ENCODE data around the gene NCS1. TPM values are rescaled to one million over a fixed set of nuclear protein-coding genes. Genes with fewer than 3 reads are reported as not detected.

Gene NCS1
- total and polyA plus RNA-seq, 2 donors = 5.4 to 6.9 TPM

DNA sequence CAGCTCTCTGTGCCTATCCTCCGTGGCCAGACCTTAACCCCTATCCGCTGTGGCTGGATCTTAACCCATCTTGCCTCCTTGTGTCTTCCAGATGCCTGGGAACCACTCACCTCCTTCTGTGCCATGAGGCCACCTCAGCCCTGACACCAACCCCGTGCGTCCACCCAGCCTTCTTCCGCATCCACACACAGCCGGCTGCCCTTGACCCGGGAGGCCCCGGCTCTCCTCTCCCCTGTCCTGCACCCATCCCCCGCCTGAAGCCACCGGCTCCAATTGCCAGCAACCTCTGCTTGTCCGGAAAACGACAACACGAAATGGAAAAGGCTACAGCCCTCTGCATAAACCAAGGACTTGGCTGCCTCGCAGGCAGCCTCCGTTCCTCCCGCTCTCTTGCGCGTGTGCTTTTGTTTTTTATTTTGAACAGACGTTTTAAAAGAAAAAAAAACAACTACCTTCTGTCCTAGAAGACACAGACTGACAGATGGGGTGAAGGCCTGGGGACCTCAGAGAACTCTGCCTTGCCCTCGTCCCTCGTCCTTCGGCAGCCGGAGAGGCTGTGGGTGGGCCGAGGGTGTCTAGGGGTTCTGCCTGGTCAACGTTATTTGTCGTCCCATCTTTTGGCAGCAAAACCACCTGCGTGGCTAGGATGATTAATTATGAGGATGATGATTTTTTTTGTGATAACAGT lies 60.8 kb downstream of the NCS1 start:
- H3K4me1 ChIP-seq (ENCODE audit: control insufficient read depth in 2 of 2, insufficient read depth in 2 of 2, low read length in 2 of 2) = peaks cover 0 to 24% of the 10 kb centered on the region in 2 donors
- H3K27ac ChIP-seq (ENCODE audit: low read depth in 1 of 2, low read length in 1 of 2) = no peak overlapping the region
- no peak for DNase-seq (ENCODE audit: low read depth in 6 of 9, low spot score in 9 of 9)
- H3K27me3 ChIP-seq (ENCODE audit: control insufficient read depth in 2 of 2, insufficient read depth in 1 of 2, low read length in 1 of 2) = peaks cover 0 to 2% of the 10 kb centered on the region in 2 donors
- no peak overlapping the region for H3K4me3 ChIP-seq (ENCODE audit: low read length in 2 of 2)
- no peaks in the 10 kb centered on the region for H3K9me3 ChIP-seq (ENCODE audit: control insufficient read depth in 2 of 2, insufficient read depth in 1 of 2, low read length in 1 of 2)
- 93% methylated on average over 27 of the region's 27 CpGs for WGBS
- no peaks in the 10 kb centered on the region for H3K36me3 ChIP-seq (ENCODE audit: control insufficient read depth in 2 of 2, insufficient read depth in 2 of 2, low read length in 1 of 2)

DNA sequence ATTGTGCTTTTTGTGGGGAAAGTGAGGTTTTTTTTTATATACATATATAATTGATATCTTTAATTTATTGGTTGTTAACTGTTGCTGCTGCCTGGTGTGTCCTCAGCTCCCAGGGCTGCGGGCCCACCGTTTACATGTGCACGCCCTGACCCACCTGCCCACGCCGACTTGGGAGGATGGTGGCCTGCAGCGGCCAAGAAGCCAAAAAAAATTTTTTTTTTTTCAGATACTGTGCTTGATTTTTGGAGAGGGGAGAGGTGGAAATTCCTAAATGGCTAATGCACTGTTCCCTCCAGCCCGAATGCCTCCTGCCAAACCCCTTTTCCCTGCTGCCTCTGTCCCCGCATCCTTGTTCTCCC lies 61.4 kb downstream of the NCS1 start:
- no peak overlapping the region for H3K4me3 ChIP-seq (ENCODE audit: low read length in 2 of 2)
- no peaks in the 10 kb centered on the region for H3K9me3 ChIP-seq (ENCODE audit: control insufficient read depth in 2 of 2, insufficient read depth in 1 of 2, low read length in 1 of 2)
- 97% methylated on average over 8 of the region's 8 CpGs for WGBS
- no peaks in the 10 kb centered on the region for H3K36me3 ChIP-seq (ENCODE audit: control insufficient read depth in 2 of 2, insufficient read depth in 2 of 2, low read length in 1 of 2)
- no peak overlapping the region for H3K27ac ChIP-seq (ENCODE audit: low read depth in 1 of 2, low read length in 1 of 2)
- no peak for DNase-seq (ENCODE audit: low read depth in 6 of 9, low spot score in 9 of 9)
- peaks cover 0 to 2% of the 10 kb centered on the region in 2 donors for H3K27me3 ChIP-seq (ENCODE audit: control insufficient read depth in 2 of 2, insufficient read depth in 1 of 2, low read length in 1 of 2)
- H3K4me1 ChIP-seq (ENCODE audit: control insufficient read depth in 2 of 2, insufficient read depth in 2 of 2, low read length in 2 of 2) = peaks cover 0 to 29% of the 10 kb centered on the region in 2 donors

GRCh38 chr9:130234340-130235260 lies 62.4 kb downstream of the NCS1 start:
- Histone ChIP-seq H3K4me1 (ENCODE audit: control insufficient read depth in 2 of 2, insufficient read depth in 2 of 2, low read length in 2 of 2) (peaks cover 0 to 36% of the 10 kb centered on the region in 2 donors), H3K9me3 (ENCODE audit: control insufficient read depth in 2 of 2, insufficient read depth in 1 of 2, low read length in 1 of 2) (no peaks in the 10 kb centered on the region), H3K27ac (ENCODE audit: low read depth in 1 of 2, low read length in 1 of 2) (no peak overlapping the region), H3K36me3 (ENCODE audit: control insufficient read depth in 2 of 2, insufficient read depth in 2 of 2, low read length in 1 of 2) (no peaks in the 10 kb centered on the region), H3K27me3 (ENCODE audit: control insufficient read depth in 2 of 2, insufficient read depth in 1 of 2, low read length in 1 of 2) (peaks cover 0 to 2% of the 10 kb centered on the region in 2 donors), H3K4me3 (ENCODE audit: low read length in 2 of 2) (no peak overlapping the region)
- DNase-seq (ENCODE audit: low read depth in 6 of 9, low spot score in 9 of 9) = no peak
- 95% methylated on average over 26 of the region's 26 CpGs for WGBS

GRCh38 chr9:130235558-130236435 lies 63.6 kb downstream of the NCS1 start:
- Histone ChIP-seq H3K27me3 (ENCODE audit: control insufficient read depth in 2 of 2, insufficient read depth in 1 of 2, low read length in 1 of 2) (peaks cover 0 to 2% of the 10 kb centered on the region in 2 donors), H3K27ac (ENCODE audit: low read depth in 1 of 2, low read length in 1 of 2) (no peak overlapping the region), H3K4me1 (ENCODE audit: control insufficient read depth in 2 of 2, insufficient read depth in 2 of 2, low read length in 2 of 2) (peaks cover 0 to 48% of the 10 kb centered on the region in 2 donors), H3K9me3 (ENCODE audit: control insufficient read depth in 2 of 2, insufficient read depth in 1 of 2, low read length in 1 of 2) (no peaks in the 10 kb centered on the region), H3K36me3 (ENCODE audit: control insufficient read depth in 2 of 2, insufficient read depth in 2 of 2, low read length in 1 of 2) (no peaks in the 10 kb centered on the region), H3K4me3 (ENCODE audit: low read length in 2 of 2) (no peak overlapping the region)
- WGBS = 54% methylated on average over 45 of the region's 45 CpGs
- peak in 7 of 9 donors; percentile 27 to 77 (median 59) for DNase-seq (ENCODE audit: low read depth in 6 of 9, low spot score in 9 of 9)

DNA sequence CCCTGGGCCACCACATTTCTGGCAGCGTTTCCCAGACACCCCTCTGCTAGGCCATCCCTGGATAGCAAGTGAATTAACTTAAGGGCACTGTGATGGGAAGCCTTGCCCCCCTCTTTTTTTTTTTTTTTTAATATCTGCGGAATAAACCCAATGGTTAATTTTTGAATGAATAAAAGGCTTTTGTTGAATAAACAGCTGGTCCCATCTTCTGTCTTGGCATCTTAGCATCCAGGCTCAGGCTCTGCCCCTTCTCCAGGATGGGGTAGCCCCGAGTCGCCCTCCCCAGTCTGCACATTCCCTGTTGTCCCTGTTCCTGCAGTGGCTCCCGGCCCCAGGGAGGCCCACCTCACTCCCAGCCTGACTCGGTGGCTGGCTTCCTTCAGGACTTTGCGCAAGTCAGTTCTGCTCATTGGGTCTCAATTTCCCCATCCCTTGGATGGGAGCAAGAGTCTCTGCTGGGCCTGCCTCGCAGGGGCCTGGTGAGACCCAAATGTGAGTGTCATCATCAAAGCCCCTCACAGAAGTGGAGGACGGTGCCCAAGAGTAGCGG lies 64.3 kb downstream of the NCS1 start:
- no peak for DNase-seq (ENCODE audit: low read depth in 6 of 9, low spot score in 9 of 9)
- peaks cover 0 to 49% of the 10 kb centered on the region in 2 donors for H3K4me1 ChIP-seq (ENCODE audit: control insufficient read depth in 2 of 2, insufficient read depth in 2 of 2, low read length in 2 of 2)
- H3K36me3 ChIP-seq (ENCODE audit: control insufficient read depth in 2 of 2, insufficient read depth in 2 of 2, low read length in 1 of 2) = no peaks in the 10 kb centered on the region
- no peak overlapping the region for H3K4me3 ChIP-seq (ENCODE audit: low read length in 2 of 2)
- H3K27me3 ChIP-seq (ENCODE audit: control insufficient read depth in 2 of 2, insufficient read depth in 1 of 2, low read length in 1 of 2) = peaks cover 0 to 2% of the 10 kb centered on the region in 2 donors
- 71% methylated on average over 10 of the region's 10 CpGs for WGBS
- peak overlapping the region; percentile 11 to 17 for H3K27ac ChIP-seq (ENCODE audit: low read depth in 1 of 2, low read length in 1 of 2)
- no peaks in the 10 kb centered on the region for H3K9me3 ChIP-seq (ENCODE audit: control insufficient read depth in 2 of 2, insufficient read depth in 1 of 2, low read length in 1 of 2)

GRCh38 chr9:130237076-130237475 lies 64.9 kb downstream of the NCS1 start:
- 95% methylated on average over 11 of the region's 11 CpGs for WGBS
- DNase-seq (ENCODE audit: low read depth in 6 of 9, low spot score in 9 of 9) = no peak
- H3K36me3 ChIP-seq (ENCODE audit: control insufficient read depth in 2 of 2, insufficient read depth in 2 of 2, low read length in 1 of 2) = no peaks in the 10 kb centered on the region
- H3K4me3 ChIP-seq (ENCODE audit: low read length in 2 of 2) = no peak overlapping the region
- peaks cover 0 to 2% of the 10 kb centered on the region in 2 donors for H3K27me3 ChIP-seq (ENCODE audit: control insufficient read depth in 2 of 2, insufficient read depth in 1 of 2, low read length in 1 of 2)
- no peaks in the 10 kb centered on the region for H3K9me3 ChIP-seq (ENCODE audit: control insufficient read depth in 2 of 2, insufficient read depth in 1 of 2, low read length in 1 of 2)
- no peak overlapping the region for H3K27ac ChIP-seq (ENCODE audit: low read depth in 1 of 2, low read length in 1 of 2)
- peaks cover 0 to 49% of the 10 kb centered on the region in 2 donors for H3K4me1 ChIP-seq (ENCODE audit: control insufficient read depth in 2 of 2, insufficient read depth in 2 of 2, low read length in 2 of 2)

DNA sequence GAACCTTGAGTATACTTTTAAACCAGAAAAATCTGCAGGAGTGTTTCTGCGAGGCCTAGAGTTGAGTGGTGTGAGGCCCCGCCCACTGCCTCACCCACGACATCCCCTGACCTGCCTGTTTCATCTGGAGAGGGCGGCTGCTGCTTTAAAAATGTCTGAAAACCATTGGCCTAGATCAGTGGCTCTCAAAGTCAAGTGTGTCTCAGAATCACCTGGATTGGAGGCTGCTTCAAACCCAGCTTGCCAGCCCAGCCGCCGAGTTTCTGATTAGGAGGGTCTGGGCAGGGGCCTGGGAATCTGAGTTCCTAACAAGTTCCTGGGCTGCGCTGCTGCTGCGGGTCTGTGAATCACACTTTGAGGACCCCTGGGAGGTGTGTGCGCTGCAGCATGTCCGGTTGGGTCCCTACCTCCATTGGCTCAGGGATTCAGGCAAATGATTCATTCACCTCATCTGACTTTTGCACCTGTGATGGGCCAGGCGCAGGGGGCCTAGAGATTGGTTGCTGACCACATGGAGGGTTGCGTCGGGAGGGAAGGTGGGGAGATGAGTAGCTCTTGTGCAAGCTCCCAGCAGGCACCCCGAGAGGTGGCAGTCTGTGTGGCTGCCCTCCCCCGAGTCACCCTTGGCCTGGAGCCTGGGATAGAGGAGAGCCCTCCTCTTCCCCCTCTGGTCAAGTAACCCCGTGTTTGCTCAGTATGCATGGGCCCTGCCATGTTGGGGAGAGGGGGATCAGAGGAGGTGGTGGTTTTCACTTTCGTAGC lies 65.7 kb downstream of the NCS1 start:
- WGBS = 91% methylated on average over 17 of the region's 17 CpGs
- Histone ChIP-seq H3K9me3 (ENCODE audit: control insufficient read depth in 2 of 2, insufficient read depth in 1 of 2, low read length in 1 of 2) (no peaks in the 10 kb centered on the region), H3K4me1 (ENCODE audit: control insufficient read depth in 2 of 2, insufficient read depth in 2 of 2, low read length in 2 of 2) (peaks cover 0 to 52% of the 10 kb centered on the region in 2 donors), H3K27me3 (ENCODE audit: control insufficient read depth in 2 of 2, insufficient read depth in 1 of 2, low read length in 1 of 2) (peaks cover 0 to 2% of the 10 kb centered on the region in 2 donors), H3K27ac (ENCODE audit: low read depth in 1 of 2, low read length in 1 of 2) (peak overlapping the region in 1 of 2 donors; percentile 56), H3K4me3 (ENCODE audit: low read length in 2 of 2) (no peak overlapping the region), H3K36me3 (ENCODE audit: control insufficient read depth in 2 of 2, insufficient read depth in 2 of 2, low read length in 1 of 2) (no peaks in the 10 kb centered on the region)
- DNase-seq (ENCODE audit: low read depth in 6 of 9, low spot score in 9 of 9) = peak in 1 of 9 donors; percentile 37

DNA sequence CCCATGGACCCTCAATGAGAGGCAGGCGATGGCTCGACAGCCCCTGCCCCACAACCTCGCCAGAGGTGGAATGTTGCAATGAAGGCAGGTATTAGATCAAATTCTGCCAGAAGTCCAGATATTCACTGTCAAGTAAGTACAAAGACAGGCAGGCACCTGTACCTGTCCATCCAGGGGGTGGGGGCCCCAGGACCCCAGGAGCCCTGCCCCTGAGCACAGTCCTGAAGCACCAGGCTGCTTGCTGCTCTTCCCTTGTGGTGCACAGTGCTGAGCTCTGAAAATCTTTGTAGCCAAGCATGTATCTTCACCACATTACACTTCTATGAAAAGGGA lies 67.1 kb downstream of the NCS1 start:
- H3K27me3 ChIP-seq (ENCODE audit: control insufficient read depth in 2 of 2, insufficient read depth in 1 of 2, low read length in 1 of 2) = no peaks in the 10 kb centered on the region
- WGBS = 93% methylated on average over 3 of the region's 3 CpGs
- H3K4me1 ChIP-seq (ENCODE audit: control insufficient read depth in 2 of 2, insufficient read depth in 2 of 2, low read length in 2 of 2) = peaks cover 2 to 57% of the 10 kb centered on the region in 2 donors
- no peaks in the 10 kb centered on the region for H3K36me3 ChIP-seq (ENCODE audit: control insufficient read depth in 2 of 2, insufficient read depth in 2 of 2, low read length in 1 of 2)
- no peak overlapping the region for H3K27ac ChIP-seq (ENCODE audit: low read depth in 1 of 2, low read length in 1 of 2)
- no peaks in the 10 kb centered on the region for H3K9me3 ChIP-seq (ENCODE audit: control insufficient read depth in 2 of 2, insufficient read depth in 1 of 2, low read length in 1 of 2)
- DNase-seq (ENCODE audit: low read depth in 6 of 9, low spot score in 9 of 9) = no peak
- no peak overlapping the region for H3K4me3 ChIP-seq (ENCODE audit: low read length in 2 of 2)
